Ishikawa (cell line): ENCODE data around the gene TXNL4B.

Experiments
- CEBPB ChIP-seq: IDR thresholded peaks from 2 replicates; pipeline ENCODE4 v1.6.1; 2012
- CREB1 ChIP-seq: IDR thresholded peaks from 2 replicates; pipeline ENCODE4 v1.6.1; 2012; ENCODE audit warnings: low read depth
- EGR1 ChIP-seq: IDR thresholded peaks from 2 replicates; pipeline ENCODE4 v1.6.1; 2012
- EP300 ChIP-seq: IDR thresholded peaks from 2 replicates; pipeline ENCODE4 v1.6.1; 2012; ENCODE audit warnings: borderline replicate concordance
- FOXM1 ChIP-seq: IDR thresholded peaks from 2 replicates; pipeline ENCODE4 v1.6.1; 2012; ENCODE audit warnings: low read depth, borderline replicate concordance
- NFIC ChIP-seq: IDR thresholded peaks from 2 replicates; pipeline ENCODE4 v1.6.1; 2012
- RAD21 ChIP-seq: IDR thresholded peaks from 2 replicates; pipeline ENCODE4 v1.6.1; 2012; ENCODE audit warnings: low read depth
- TAF1 ChIP-seq: IDR thresholded peaks from 2 replicates; pipeline ENCODE4 v1.6.1; 2012; ENCODE audit warnings: low read depth, mild to moderate bottlenecking
- TCF12 ChIP-seq: IDR thresholded peaks from 2 replicates; pipeline ENCODE4 v1.6.1; 2012; ENCODE audit warnings: low read depth
- TEAD4 ChIP-seq: IDR thresholded peaks from 2 replicates; pipeline ENCODE4 v1.6.1; 2012
- YY1 ChIP-seq: IDR thresholded peaks from 2 replicates; pipeline ENCODE4 v1.6.1; 2012; ENCODE audit warnings: low read depth
- ZBTB7A ChIP-seq: IDR thresholded peaks from 2 replicates; pipeline ENCODE4 v1.6.1; 2012; ENCODE audit warnings: low read depth
- TF ChIP-seq, protein P1 (sequence below): IDR thresholded peaks from 2 replicates; pipeline ENCODE4 v1.6.1; 2012
- TF ChIP-seq, protein P2 (sequence below): IDR thresholded peaks from 2 replicates; pipeline ENCODE4 v1.6.1; 2012; ENCODE audit warnings: low read depth, mild to moderate bottlenecking
- TF ChIP-seq, protein P3 (sequence below): IDR thresholded peaks from 2 replicates; pipeline ENCODE4 v1.6.1; 2012

Gene TXNL4B

DNA sequence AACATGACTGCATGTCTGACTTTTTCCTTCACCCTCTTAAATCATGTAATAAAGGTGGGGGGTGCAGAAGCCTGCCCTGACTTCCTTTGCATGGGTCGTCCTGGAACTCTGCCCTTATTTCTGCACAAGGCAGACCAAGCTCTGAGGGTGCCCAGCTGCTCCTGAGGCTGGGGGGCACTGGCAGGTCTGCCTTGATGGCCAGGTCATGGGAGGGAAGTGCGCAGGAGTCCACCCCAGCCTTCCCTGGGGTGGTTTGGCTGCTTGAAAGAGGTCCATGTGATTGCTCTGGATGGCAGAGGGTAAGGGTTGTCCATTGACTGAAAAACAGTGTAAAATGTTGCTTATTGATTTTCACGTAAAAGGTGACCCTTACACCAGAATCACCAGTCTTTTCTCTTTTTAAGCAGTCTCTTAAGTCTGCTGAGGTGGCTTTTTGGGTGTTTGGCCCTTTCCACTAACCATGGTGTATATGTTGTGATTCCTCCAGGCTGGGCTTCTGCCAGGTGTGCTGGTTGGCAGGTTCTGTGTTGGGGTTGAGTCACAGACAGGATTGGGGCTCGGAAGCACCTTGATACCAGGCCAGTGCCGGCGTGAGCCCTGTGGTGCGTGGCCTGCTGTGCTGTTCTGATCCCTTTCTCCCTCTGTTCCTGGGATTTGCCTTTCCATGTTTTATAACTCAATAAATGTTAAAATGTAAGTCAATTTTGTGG is 19.6 kb upstream of the TXNL4B start:
- TF ChIP-seq NFIC: no peak
- TF ChIP-seq YY1: no peak
- no peak for TF ChIP-seq RAD21
- no peak for TF ChIP-seq CREB1
- TF ChIP-seq, protein P1, sequence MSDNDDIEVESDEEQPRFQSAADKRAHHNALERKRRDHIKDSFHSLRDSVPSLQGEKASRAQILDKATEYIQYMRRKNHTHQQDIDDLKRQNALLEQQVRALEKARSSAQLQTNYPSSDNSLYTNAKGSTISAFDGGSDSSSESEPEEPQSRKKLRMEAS: no peak
- TF ChIP-seq EP300: no peak
- no peak for TF ChIP-seq TEAD4
- TF ChIP-seq TAF1: no peak
- TF ChIP-seq EGR1: no peak
- TF ChIP-seq, protein P2, sequence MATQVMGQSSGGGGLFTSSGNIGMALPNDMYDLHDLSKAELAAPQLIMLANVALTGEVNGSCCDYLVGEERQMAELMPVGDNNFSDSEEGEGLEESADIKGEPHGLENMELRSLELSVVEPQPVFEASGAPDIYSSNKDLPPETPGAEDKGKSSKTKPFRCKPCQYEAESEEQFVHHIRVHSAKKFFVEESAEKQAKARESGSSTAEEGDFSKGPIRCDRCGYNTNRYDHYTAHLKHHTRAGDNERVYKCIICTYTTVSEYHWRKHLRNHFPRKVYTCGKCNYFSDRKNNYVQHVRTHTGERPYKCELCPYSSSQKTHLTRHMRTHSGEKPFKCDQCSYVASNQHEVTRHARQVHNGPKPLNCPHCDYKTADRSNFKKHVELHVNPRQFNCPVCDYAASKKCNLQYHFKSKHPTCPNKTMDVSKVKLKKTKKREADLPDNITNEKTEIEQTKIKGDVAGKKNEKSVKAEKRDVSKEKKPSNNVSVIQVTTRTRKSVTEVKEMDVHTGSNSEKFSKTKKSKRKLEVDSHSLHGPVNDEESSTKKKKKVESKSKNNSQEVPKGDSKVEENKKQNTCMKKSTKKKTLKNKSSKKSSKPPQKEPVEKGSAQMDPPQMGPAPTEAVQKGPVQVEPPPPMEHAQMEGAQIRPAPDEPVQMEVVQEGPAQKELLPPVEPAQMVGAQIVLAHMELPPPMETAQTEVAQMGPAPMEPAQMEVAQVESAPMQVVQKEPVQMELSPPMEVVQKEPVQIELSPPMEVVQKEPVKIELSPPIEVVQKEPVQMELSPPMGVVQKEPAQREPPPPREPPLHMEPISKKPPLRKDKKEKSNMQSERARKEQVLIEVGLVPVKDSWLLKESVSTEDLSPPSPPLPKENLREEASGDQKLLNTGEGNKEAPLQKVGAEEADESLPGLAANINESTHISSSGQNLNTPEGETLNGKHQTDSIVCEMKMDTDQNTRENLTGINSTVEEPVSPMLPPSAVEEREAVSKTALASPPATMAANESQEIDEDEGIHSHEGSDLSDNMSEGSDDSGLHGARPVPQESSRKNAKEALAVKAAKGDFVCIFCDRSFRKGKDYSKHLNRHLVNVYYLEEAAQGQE: no peak
- no peak for TF ChIP-seq ZBTB7A

GRCh38 chr16:72112452-72112792 is 19.0 kb upstream of the TXNL4B start:
- TF ChIP-seq CEBPB (no peak), TCF12 (no peak), TEAD4 (no peak), NFIC (no peak), ZBTB7A (no peak), RAD21 (no peak), FOXM1 (no peak), CREB1 (no peak), YY1 (no peak)
- TF ChIP-seq, protein P2: no peak
- TF ChIP-seq, protein P1: no peak

DNA sequence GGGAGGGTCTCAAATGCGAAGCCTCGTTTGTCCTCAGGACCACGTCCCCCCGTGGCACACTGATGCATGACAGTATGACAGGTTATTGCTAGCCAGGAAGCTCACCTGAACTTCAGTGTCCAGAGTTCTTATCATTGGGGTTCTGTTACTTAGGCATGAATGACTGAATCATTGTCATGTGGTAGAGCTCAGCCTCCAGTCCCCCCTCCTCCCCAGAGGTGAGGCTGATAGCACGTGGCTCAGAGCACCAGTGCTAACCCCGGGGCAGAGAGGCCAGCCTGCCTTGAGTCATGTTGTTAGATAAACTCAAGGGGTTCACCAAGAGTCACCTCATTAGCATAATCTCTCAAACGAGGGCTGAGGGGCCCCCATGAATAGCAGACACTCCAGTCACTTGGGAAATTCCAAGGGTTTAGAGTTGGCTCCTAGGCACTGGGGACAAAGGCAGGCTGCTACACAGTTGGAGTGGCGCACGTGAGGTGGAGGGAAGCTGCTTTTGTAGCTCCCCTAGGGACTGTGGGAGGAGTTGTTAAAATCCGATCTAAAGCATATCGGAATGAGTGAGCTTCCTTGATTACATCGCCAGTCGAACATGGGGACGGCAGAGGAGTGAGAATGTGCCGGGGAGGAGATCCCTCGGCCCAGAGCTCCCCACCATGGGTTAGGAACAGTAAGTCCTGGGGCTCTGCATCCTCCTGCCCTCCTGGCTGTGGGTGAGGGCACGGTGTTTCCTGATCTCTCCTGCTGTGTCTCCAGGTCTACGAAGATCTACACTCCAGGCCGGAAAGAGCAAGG is 18.4 kb upstream of the TXNL4B start:
- TF ChIP-seq YY1 (no peak), TCF12 (no peak), CEBPB (no peak), FOXM1 (no peak), RAD21 (no peak), EGR1 (no peak), TAF1 (no peak), ZBTB7A (no peak), NFIC (no peak), EP300 (no peak), TEAD4 (no peak)
- TF ChIP-seq, protein P2: no peak
- TF ChIP-seq, protein P1: no peak
- TF ChIP-seq, protein P3, sequence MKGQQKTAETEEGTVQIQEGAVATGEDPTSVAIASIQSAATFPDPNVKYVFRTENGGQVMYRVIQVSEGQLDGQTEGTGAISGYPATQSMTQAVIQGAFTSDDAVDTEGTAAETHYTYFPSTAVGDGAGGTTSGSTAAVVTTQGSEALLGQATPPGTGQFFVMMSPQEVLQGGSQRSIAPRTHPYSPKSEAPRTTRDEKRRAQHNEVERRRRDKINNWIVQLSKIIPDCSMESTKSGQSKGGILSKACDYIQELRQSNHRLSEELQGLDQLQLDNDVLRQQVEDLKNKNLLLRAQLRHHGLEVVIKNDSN: no peak
